Renal cortical epithelial cell (primary cell): ENCODE data around the gene ADGRV1. TPM values are rescaled to one million over a fixed set of nuclear protein-coding genes. Genes with fewer than 3 reads are reported as not detected.
"Not testable (repeated sequence)": the region's sequence is repeated elsewhere in the genome, so short reads cannot be mapped to it uniquely, and the experiment has no call there.

Experiments used
- DNase-seq: peaks from one replicate; pipeline ENCODE4 v3.0.0-alpha.2; 2011; ENCODE audit warnings: low read depth
- total RNA-seq: library from RNA; depleted of rRNA; stranded (reverse); fragments of >200 nt; gene quantifications from 2 replicates; pipeline ENCODE4 v1.2.3, GENCODE V29; 2014

Gene ADGRV1
- total RNA-seq, 1 donor from 2014 or later: 0.55 TPM

- DNase-seq: not testable (repeated sequence)
Observed at GRCh38 chr5:91063098-91063690, 504.6 kb downstream of the ADGRV1 start.

GRCh38 chr5:91065496-91065895 is 506.9 kb downstream of the ADGRV1 start:
- DNase-seq: no peak

DNA sequence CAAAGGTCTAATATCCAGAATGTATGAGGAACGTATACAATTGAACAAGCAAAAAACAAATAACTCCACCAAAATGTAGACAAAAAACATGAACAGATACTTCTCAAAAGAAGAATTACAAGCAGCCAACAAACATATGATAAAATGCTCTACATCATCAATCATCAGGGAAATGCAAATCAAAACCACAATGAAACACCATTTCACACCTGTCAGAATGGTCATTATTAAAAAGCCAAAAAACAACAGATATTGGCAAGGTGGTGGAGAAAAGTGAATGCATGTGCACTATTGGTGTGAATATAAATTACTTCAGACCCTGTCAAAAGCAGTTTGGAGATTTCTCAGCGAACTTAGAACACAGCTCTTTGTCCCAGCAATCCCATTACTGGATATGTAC is 510.8 kb downstream of the ADGRV1 start:
- DNase-seq: no peak

GRCh38 chr5:91070761-91071550 is 512.4 kb downstream of the ADGRV1 start:
- DNase-seq: no peak

- peak; percentile 89 for DNase-seq
Observed at GRCh38 chr5:91072881-91073280, 514.3 kb downstream of the ADGRV1 start.

- peak; percentile 100 for DNase-seq
Observed at GRCh38 chr5:91074615-91075014, 516.0 kb downstream of the ADGRV1 start.

DNA sequence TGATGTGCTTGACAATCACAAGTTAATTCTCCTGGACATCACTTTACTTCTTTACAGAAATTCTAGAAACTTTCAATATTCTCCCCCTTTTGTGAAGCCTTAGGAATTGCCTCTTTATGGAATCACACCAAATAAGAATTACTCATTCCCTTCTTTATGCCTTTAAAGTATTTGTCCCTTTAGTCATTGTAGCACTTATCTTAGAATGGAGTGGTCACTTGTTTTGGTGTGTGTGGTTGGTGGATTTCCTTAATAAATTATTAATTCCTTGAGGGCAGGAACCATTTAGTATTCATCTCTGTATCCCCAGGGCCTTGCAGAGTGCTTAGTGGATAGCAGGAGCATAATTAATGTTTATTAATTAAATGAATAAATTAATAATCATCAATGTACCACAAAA is 517.5 kb downstream of the ADGRV1 start:
- DNase-seq: peak; percentile 93

DNA sequence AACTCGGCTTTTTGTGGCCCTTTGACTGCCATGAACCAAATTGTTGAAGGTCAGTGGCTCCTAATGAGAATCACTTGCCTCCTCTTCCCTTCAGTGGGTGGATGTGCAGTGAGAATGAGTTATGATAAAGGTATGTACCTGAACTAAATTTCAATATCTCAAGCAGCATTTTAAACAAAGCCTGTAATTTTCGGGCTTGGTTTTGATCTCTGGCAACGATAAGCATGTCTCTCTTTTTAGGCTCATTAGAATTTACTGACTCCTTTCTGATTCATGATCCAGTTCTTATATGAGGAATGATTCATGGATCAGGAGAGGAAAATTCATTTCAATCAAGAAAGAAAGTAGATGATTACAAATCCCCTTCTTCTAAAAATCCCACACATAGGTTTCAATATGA is 519.0 kb downstream of the ADGRV1 start:
- DNase-seq: peak; percentile 61

DNA sequence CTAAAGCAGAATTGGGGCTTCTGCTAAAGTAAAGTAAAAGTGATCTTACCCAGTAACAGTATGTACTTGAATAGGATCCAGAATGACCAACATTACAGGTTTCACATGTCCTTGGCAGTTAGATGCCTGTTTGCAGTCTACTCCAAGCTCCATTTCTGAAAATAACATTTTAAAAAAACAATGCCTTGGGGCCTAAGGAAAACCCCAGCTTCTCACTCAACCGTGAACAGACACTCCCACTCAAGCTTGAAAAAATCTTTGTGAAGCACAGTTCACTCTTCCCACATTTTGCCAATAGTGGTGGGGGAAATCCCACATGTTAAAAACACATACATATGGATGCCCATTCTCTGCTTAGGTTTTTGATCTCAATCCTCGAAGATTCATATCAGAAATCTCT is 520.4 kb downstream of the ADGRV1 start:
- DNase-seq: peak; percentile 97

- no peak for DNase-seq
Observed at GRCh38 chr5:91089758-91090157, 531.2 kb downstream of the ADGRV1 start.

GRCh38 chr5:91090995-91091394 is 532.4 kb downstream of the ADGRV1 start:
- peak; percentile 26 for DNase-seq

GRCh38 chr5:91091471-91092234 is 533.1 kb downstream of the ADGRV1 start:
- DNase-seq: peak; percentile 17

DNA sequence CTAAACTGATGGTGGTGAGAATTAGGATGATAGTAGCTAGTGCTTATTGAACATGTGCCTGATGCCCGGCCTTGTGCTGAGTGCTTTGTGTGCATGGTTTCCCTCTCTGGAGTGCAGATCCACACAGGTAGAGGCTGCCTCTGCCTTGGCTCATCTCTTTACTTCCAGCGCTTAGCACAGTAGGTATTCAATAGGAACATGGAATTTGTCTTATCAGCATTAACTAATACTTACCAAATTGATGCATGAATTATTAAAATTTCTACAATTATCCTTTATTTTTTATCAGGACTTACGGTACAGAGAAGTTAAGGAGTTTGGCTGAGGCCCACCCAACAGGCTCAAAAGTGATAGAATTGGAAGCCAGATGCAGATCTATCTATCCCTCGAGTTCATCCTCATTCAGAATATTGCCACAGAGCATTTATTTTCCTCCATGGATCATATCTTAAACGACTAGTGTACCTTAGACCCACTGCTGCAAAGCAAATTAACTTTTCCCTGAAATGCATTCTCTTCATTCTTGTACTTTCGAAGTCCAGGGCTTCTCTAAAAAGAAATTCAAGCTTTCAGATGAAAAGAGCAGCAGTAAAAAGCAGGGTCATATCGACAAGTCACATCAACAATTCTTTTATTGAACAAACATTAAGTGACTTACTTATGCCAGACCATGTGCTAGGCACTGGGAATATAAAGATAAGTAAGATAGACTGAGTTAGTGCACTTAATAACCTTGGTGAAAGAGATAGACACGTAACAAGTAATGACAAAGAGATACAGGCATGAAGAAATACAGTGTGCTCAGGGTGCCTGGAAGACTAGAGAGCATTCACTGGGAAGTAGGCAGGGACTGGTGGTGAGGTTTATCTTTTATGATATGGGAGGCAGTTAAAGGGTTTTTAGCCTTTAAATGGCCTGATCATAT is 534.5 kb downstream of the ADGRV1 start:
- DNase-seq: no peak

- DNase-seq: no peak
Observed at GRCh38 chr5:91095313-91095712, 536.7 kb downstream of the ADGRV1 start.

DNA sequence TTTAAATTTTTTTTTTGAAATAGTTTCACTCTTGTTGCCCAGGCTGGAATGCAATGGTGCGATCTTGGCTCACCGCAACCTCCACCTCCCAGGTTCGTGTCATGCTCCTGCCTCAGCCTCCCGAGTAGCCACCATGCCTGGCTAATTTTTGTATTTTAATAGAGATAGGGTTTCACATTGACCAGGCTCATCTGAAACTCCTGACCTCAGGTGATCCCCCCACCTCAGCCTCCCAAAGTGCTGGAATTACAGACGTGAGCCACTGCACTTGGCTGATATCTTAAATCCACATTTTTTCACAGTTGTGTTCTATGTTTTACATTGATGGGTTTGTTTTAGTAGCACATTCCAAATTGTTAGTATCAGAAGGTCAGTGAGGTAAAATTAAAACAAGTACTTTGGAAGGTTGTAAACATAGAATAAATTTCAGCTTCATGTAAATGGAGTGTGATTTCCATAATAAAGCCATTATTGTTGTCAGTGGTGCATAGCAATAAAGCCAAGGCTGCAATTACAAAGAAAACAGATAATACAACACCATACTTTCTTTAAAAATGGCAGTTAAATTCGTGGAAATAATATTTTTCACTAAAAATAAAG is 537.3 kb downstream of the ADGRV1 start:
- peak; percentile 60 for DNase-seq

- DNase-seq: no peak
Observed at GRCh38 chr5:91098541-91098940, 539.9 kb downstream of the ADGRV1 start.

DNA sequence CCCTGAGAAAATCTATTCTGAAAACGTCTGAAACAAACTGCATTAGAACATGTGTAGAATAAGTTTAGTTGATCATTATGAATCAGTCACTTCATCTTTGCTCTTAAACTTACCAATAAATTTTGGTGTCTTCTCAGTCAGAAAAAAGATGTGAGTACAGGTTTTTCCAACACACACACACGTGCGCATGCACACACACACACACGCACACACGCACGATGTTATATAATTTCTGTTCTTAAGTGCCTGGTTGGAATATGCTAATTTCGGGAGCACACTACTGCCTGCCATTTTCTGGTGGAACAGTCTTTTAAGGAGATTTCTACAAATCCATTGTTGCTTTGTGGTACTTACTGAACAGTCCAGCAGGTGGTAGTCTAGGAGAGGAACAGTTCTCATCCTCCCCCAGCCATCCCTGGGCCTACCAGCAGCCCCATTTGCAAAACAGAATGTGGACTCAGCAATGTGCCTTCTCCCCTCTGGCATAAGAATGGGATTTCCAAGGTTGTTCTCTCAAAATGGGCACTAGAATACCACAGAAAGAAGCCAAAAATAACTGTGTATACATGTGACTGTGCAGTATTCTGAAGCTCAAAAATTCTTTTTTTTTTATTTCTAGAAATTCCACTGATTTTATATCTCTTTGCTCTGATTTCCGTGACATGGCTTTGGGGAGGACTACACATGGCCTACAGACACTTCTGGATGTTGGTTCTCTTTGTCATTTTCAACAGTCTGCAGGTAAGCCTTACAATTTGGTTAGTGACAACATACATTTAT is 543.2 kb downstream of the ADGRV1 start:
- DNase-seq: peak; percentile 80

- DNase-seq: no peak
Observed at GRCh38 chr5:91103353-91104061, 544.9 kb downstream of the ADGRV1 start.

GRCh38 chr5:91104062-91104448 is 545.5 kb downstream of the ADGRV1 start:
- DNase-seq: no peak
